Astrocyte of the hippocampus (primary cell): ENCODE results near the gene MRPS34.

Experiments used
- DNase-seq: peaks from one replicate; pipeline ENCODE4 v3.0.0; 2011; ENCODE audit warnings: low read depth, low spot score

Gene MRPS34

GRCh38 chr16:1782408-1783264 lies 9.7 kb upstream of the MRPS34 start, which contains the start of the genes NUBP2 and SPSB3:
Gene NUBP2, plus strand, starts transcription at chr16:1782960. Its CDS starts 61 bp downstream, at chr16:1783021.
Gene SPSB3, minus strand, starts transcription at chr16:1782571. Its CDS starts 1,088 bp downstream, at chr16:1781483.
- peak; percentile 100 for DNase-seq

GRCh38 chr16:1781758-1782407 lies 8.9 kb upstream of the MRPS34 start:
- peak; percentile 53 for DNase-seq

GRCh38 chr16:1781254-1781653 lies 8.3 kb upstream of the MRPS34 start:
- no peak for DNase-seq

GRCh38 chr16:1780677-1781072 lies 7.7 kb upstream of the MRPS34 start:
- DNase-seq: no peak

- DNase-seq: no peak
Measured at GRCh38 chr16:1779741-1780676, 7.1 kb upstream of the MRPS34 start.

GRCh38 chr16:1779234-1779701 lies 6.3 kb upstream of the MRPS34 start:
- DNase-seq: no peak

GRCh38 chr16:1778200-1779179 lies 5.6 kb upstream of the MRPS34 start:
- DNase-seq: no peak

GRCh38 chr16:1777375-1778199 lies 4.7 kb upstream of the MRPS34 start:
- no peak for DNase-seq

GRCh38 chr16:1776991-1777374 lies 4.0 kb upstream of the MRPS34 start:
- no peak for DNase-seq

- no peak for DNase-seq
Measured at GRCh38 chr16:1776672-1776955, 3.7 kb upstream of the MRPS34 start.

GRCh38 chr16:1775846-1776671 lies 3.1 kb upstream of the MRPS34 start:
- DNase-seq: no peak

- no peak for DNase-seq
Measured at GRCh38 chr16:1775006-1775845, 2.3 kb upstream of the MRPS34 start.

- no peak for DNase-seq
Measured at GRCh38 chr16:1774448-1774780, 1.5 kb upstream of the MRPS34 start.

- DNase-seq: peak; percentile 71
Measured at GRCh38 chr16:1773703-1774447, 941 bp upstream of the MRPS34 start.

- peak; percentile 34 for DNase-seq
Measured at GRCh38 chr16:1772362-1772907, 499 bp downstream of the MRPS34 start, which contains the start of gene EME2. Gene EME2, plus strand, starts transcription at chr16:1772810. Its CDS starts 418 bp downstream, at chr16:1773228.

GRCh38 chr16:1771864-1772361 lies 1.0 kb downstream of the MRPS34 start:
- no peak for DNase-seq
